GM23338 (cell line): ENCODE data around the gene COX7B2.

Experiments
- CREB1 ChIP-seq: fragments of 250-450 bp; sonication (Bioruptor Pico); IDR thresholded peaks from 2 replicates; pipeline ENCODE4 v1.5.0; 2020; ENCODE audit warnings: low read depth, mild to moderate bottlenecking, moderate library complexity
- EZH2 ChIP-seq: fragments of 200-600 bp; sonication (generic); IDR thresholded peaks from one replicate; pipeline ENCODE4 v1.8.0; 2017; ENCODE audit warnings: antibody characterized with exemption, mild to moderate bottlenecking, low read depth; ENCODE audit not compliant: unreplicated experiment
- EZH2phosphoT487 ChIP-seq: fragments of 200-600 bp; sonication (generic); IDR thresholded peaks from one replicate; pipeline ENCODE4 v1.8.1; 2018; ENCODE audit warnings: antibody characterized with exemption; ENCODE audit not compliant: unreplicated experiment
- POLR2AphosphoS5 ChIP-seq: IDR thresholded peaks from 2 replicates; pipeline ENCODE4 v1.6.1; 2016; ENCODE audit warnings: antibody characterized with exemption, low read depth
- TF ChIP-seq, protein P1 (sequence below), 2 experiments: fragments of 200-600 bp in 1 of 2; sonication (generic) in 1 of 2; conservative IDR thresholded peaks; 2 replicates each; pipeline versions ENCODE4 v1.5.1 to v1.6.1; 2016 to 2017; ENCODE audit warnings: antibody characterized with exemption in 2 of 2, low read depth in 2 of 2, mild to moderate bottlenecking in 2 of 2, moderate library complexity in 1 of 2
- TF ChIP-seq, protein P2 (sequence below): IDR thresholded peaks from one replicate; pipeline ENCODE4 v1.6.1; 2018; ENCODE audit warnings: antibody characterized with exemption; ENCODE audit not compliant: unreplicated experiment

DNA sequence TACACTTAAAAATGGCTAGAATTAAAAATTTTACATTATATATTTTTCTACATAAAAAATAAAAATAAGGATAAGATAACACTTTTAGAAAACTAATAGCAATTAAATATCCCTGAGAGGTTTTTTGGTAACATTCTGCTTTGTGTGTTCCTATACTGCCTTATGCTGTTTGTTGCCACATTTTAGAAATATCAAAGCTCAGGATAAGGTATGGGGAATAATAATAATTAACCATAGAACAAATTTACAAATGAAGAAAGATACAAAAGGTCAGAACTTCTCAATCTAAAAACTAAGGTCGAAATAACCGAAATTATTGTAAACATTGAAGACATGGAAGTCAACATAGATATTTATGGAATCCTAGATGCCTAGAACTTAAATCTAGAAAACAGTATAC is 71.4 kb downstream of the COX7B2 start:
- TF ChIP-seq EZH2 (no peak), EZH2phosphoT487 (no peak), CREB1 (CRISPR knock-in tag) (no peak), POLR2AphosphoS5 (no peak)
- TF ChIP-seq, protein P1, sequence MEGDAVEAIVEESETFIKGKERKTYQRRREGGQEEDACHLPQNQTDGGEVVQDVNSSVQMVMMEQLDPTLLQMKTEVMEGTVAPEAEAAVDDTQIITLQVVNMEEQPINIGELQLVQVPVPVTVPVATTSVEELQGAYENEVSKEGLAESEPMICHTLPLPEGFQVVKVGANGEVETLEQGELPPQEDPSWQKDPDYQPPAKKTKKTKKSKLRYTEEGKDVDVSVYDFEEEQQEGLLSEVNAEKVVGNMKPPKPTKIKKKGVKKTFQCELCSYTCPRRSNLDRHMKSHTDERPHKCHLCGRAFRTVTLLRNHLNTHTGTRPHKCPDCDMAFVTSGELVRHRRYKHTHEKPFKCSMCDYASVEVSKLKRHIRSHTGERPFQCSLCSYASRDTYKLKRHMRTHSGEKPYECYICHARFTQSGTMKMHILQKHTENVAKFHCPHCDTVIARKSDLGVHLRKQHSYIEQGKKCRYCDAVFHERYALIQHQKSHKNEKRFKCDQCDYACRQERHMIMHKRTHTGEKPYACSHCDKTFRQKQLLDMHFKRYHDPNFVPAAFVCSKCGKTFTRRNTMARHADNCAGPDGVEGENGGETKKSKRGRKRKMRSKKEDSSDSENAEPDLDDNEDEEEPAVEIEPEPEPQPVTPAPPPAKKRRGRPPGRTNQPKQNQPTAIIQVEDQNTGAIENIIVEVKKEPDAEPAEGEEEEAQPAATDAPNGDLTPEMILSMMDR (conservative IDR thresholded peaks at IDR 0.05; ENCODE audit: low read depth in 2 of 2), result no peak
- TF ChIP-seq, protein P2, sequence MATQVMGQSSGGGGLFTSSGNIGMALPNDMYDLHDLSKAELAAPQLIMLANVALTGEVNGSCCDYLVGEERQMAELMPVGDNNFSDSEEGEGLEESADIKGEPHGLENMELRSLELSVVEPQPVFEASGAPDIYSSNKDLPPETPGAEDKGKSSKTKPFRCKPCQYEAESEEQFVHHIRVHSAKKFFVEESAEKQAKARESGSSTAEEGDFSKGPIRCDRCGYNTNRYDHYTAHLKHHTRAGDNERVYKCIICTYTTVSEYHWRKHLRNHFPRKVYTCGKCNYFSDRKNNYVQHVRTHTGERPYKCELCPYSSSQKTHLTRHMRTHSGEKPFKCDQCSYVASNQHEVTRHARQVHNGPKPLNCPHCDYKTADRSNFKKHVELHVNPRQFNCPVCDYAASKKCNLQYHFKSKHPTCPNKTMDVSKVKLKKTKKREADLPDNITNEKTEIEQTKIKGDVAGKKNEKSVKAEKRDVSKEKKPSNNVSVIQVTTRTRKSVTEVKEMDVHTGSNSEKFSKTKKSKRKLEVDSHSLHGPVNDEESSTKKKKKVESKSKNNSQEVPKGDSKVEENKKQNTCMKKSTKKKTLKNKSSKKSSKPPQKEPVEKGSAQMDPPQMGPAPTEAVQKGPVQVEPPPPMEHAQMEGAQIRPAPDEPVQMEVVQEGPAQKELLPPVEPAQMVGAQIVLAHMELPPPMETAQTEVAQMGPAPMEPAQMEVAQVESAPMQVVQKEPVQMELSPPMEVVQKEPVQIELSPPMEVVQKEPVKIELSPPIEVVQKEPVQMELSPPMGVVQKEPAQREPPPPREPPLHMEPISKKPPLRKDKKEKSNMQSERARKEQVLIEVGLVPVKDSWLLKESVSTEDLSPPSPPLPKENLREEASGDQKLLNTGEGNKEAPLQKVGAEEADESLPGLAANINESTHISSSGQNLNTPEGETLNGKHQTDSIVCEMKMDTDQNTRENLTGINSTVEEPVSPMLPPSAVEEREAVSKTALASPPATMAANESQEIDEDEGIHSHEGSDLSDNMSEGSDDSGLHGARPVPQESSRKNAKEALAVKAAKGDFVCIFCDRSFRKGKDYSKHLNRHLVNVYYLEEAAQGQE, result no peak
